GM21381 (cell line): ENCODE measurements around the gene GCSH.
"Not testable (repeated sequence)": the region's sequence is repeated elsewhere in the genome, so short reads cannot be mapped to it uniquely, and the experiment has no call there.

Source experiments
- ATAC-seq: cut with Tn5 transposase; IDR thresholded peaks from one replicate; pipeline ENCODE4 v1.9.1; 2021; ENCODE audit warnings: mild to moderate bottlenecking, moderate library complexity; ENCODE audit not compliant: unreplicated experiment

The GCSH gene

GRCh38 chr16:81095953-81096714 lies at the start of gene GCSH:
TSS of gene GCSH (minus strand) at chr16:81096395. CDS start at chr16:81096278, 117 bp downstream.
- peak; percentile 98 for ATAC-seq

GRCh38 chr16:81143921-81144471 lies 47.8 kb upstream of the GCSH start:
- ATAC-seq: no peak

- no peak for ATAC-seq
Measured at GRCh38 chr16:81142864-81143263, 46.7 kb upstream of the GCSH start.

GRCh38 chr16:81140930-81141780 lies 45.0 kb upstream of the GCSH start:
- ATAC-seq: no peak

- no peak for ATAC-seq
Measured at GRCh38 chr16:81138831-81139557, 42.8 kb upstream of the GCSH start.

GRCh38 chr16:81137754-81138153 lies 41.6 kb upstream of the GCSH start:
- no peak for ATAC-seq

GRCh38 chr16:81136390-81137335 lies 40.5 kb upstream of the GCSH start:
- no peak for ATAC-seq

- no peak for ATAC-seq
Measured at GRCh38 chr16:81130126-81130525, 33.9 kb upstream of the GCSH start.

- no peak for ATAC-seq
Measured at GRCh38 chr16:81128726-81129524, 32.7 kb upstream of the GCSH start.

GRCh38 chr16:81127051-81127450 lies 30.9 kb upstream of the GCSH start:
- ATAC-seq: no peak

GRCh38 chr16:81123092-81123852 lies 27.1 kb upstream of the GCSH start:
- ATAC-seq: no peak

- ATAC-seq: no peak
Measured at GRCh38 chr16:81121474-81121990, 25.3 kb upstream of the GCSH start.

GRCh38 chr16:81117436-81117835 lies 21.2 kb upstream of the GCSH start:
- no peak for ATAC-seq

- ATAC-seq: no peak
Measured at GRCh38 chr16:81116285-81116684, 20.1 kb upstream of the GCSH start.

- no peak for ATAC-seq
Measured at GRCh38 chr16:81112453-81112852, 16.3 kb upstream of the GCSH start.

- ATAC-seq: not testable (repeated sequence)
Measured at GRCh38 chr16:81109274-81109673, 13.1 kb upstream of the GCSH start.

GRCh38 chr16:81107511-81107910 lies 11.3 kb upstream of the GCSH start:
- ATAC-seq: no peak

GRCh38 chr16:81106826-81107503 lies 10.8 kb upstream of the GCSH start:
- no peak for ATAC-seq
